NCI-H146 treated with DMSO at 0.1 percent for 48 hours (cell line): ENCODE results near the gene DNAH14.
"Not testable (repeated sequence)": the region's sequence is repeated elsewhere in the genome, so short reads cannot be mapped to it uniquely, and the experiment has no call there.

ENCODE experiments used
- DNase-seq: peaks from one replicate; lab custom pipeline; 2025; ENCODE audit not compliant: unreplicated experiment; lab: John Stamatoyannopoulos, UW

The DNAH14 gene

GRCh38 chr1:225242611-225243010 lies 313.1 kb downstream of the DNAH14 start:
- no peak for DNase-seq

GRCh38 chr1:225250432-225250831 lies 321.0 kb downstream of the DNAH14 start:
- no peak for DNase-seq

GRCh38 chr1:225253173-225253572 lies 323.7 kb downstream of the DNAH14 start:
- no peak for DNase-seq

- no peak for DNase-seq
Observed at GRCh38 chr1:225253784-225254183, 324.3 kb downstream of the DNAH14 start.

- no peak for DNase-seq
Observed at GRCh38 chr1:225254676-225255075, 325.2 kb downstream of the DNAH14 start.

GRCh38 chr1:225257081-225257480 lies 327.6 kb downstream of the DNAH14 start:
- no peak for DNase-seq

GRCh38 chr1:225258811-225259210 lies 329.3 kb downstream of the DNAH14 start:
- DNase-seq: no peak

- DNase-seq: no peak
Observed at GRCh38 chr1:225259542-225259941, 330.1 kb downstream of the DNAH14 start.

- no peak for DNase-seq
Observed at GRCh38 chr1:225260319-225260718, 330.8 kb downstream of the DNAH14 start.

- no peak for DNase-seq
Observed at GRCh38 chr1:225277445-225277844, 348.0 kb downstream of the DNAH14 start.

- no peak for DNase-seq
Observed at GRCh38 chr1:225280563-225280962, 351.1 kb downstream of the DNAH14 start.

- no peak for DNase-seq
Observed at GRCh38 chr1:225290244-225290643, 360.8 kb downstream of the DNAH14 start.

- no peak for DNase-seq
Observed at GRCh38 chr1:225299624-225300023, 370.1 kb downstream of the DNAH14 start.

- DNase-seq: no peak
Observed at GRCh38 chr1:225300381-225300780, 370.9 kb downstream of the DNAH14 start.

GRCh38 chr1:225304996-225305395 lies 375.5 kb downstream of the DNAH14 start:
- no peak for DNase-seq

GRCh38 chr1:225310544-225310943 lies 381.1 kb downstream of the DNAH14 start:
- not testable (repeated sequence) for DNase-seq

GRCh38 chr1:225318706-225319575 lies 389.5 kb downstream of the DNAH14 start:
- DNase-seq: peak; percentile 4

GRCh38 chr1:225319871-225320270 lies 390.4 kb downstream of the DNAH14 start:
- DNase-seq: no peak

GRCh38 chr1:225321784-225322183 lies 392.3 kb downstream of the DNAH14 start:
- DNase-seq: no peak

GRCh38 chr1:225329041-225329440 lies 399.6 kb downstream of the DNAH14 start:
- DNase-seq: no peak

GRCh38 chr1:225329996-225330395 lies 400.5 kb downstream of the DNAH14 start:
- DNase-seq: not testable (repeated sequence)

GRCh38 chr1:225332686-225333085 lies 403.2 kb downstream of the DNAH14 start:
- no peak for DNase-seq
